HFF-Myc (cell line): ENCODE measurements around the gene MAB21L3.

Experiments used
- DNase-seq: peaks from one replicate; pipeline ENCODE4 v3.0.0-alpha.2; 2011; ENCODE audit warnings: low read depth; ENCODE audit errors: extremely low read depth
- H3K4me3 ChIP-seq: replicated peaks from 2 replicates; pipeline ENCODE4 v1.5.1; 2011; ENCODE audit warnings: low read depth, mild to moderate bottlenecking, control low read depth, low read length
- TF ChIP-seq, protein P1 (sequence below): IDR thresholded peaks from 2 replicates; pipeline ENCODE4 v1.5.1; 2012; ENCODE audit warnings: mild to moderate bottlenecking, low read depth, low read length, control low read depth; ENCODE audit errors: missing control alignments

MAB21L3 gene

DNA sequence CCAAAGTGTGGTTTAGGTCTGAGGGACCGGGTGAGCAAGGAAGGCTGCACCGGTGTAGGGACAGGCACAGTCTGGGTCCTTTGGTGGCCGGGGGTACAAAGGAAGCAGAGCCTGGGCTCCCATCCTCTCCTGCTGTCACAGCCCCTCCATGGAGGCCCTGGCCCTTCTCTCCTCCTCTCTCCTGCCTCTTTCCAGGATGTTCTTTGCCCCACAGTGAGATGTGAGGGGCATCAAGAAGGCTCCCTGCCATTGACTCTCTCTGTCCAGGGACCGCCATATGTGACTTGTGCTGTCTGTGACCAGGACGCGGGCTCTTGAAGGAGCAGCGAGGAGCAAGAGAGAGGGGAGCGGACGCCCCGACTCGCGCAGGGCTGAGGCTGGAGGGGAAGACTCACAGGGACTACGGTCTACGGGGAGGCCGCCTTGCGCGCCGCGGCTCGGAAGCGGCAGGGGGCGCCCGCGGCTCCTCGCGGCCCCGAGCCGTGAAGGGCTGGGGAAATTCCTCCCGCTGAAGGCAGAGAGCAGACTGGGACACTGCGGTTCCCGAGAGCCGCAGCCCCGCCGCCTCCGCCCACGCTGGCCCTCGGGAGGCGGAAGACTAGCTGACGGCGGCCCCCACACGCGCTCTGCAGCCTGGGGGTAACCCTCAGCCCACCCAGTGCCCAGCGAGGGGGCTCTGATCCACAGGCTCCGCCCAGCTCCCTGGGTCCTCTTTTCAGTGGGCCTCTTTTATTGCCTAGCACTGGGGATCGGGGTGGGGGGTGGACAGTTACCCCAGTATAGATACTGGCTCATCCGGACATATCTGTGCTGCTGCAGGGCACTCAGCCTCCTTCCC, 40.8 kb downstream of the MAB21L3 start:
- H3K4me3 ChIP-seq, result peak overlapping the region; percentile 27; the same call in 1 of the 2 replicates
- TF ChIP-seq, protein P1, sequence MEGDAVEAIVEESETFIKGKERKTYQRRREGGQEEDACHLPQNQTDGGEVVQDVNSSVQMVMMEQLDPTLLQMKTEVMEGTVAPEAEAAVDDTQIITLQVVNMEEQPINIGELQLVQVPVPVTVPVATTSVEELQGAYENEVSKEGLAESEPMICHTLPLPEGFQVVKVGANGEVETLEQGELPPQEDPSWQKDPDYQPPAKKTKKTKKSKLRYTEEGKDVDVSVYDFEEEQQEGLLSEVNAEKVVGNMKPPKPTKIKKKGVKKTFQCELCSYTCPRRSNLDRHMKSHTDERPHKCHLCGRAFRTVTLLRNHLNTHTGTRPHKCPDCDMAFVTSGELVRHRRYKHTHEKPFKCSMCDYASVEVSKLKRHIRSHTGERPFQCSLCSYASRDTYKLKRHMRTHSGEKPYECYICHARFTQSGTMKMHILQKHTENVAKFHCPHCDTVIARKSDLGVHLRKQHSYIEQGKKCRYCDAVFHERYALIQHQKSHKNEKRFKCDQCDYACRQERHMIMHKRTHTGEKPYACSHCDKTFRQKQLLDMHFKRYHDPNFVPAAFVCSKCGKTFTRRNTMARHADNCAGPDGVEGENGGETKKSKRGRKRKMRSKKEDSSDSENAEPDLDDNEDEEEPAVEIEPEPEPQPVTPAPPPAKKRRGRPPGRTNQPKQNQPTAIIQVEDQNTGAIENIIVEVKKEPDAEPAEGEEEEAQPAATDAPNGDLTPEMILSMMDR, result peak; percentile 79
- peak; percentile 29 for DNase-seq

DNA sequence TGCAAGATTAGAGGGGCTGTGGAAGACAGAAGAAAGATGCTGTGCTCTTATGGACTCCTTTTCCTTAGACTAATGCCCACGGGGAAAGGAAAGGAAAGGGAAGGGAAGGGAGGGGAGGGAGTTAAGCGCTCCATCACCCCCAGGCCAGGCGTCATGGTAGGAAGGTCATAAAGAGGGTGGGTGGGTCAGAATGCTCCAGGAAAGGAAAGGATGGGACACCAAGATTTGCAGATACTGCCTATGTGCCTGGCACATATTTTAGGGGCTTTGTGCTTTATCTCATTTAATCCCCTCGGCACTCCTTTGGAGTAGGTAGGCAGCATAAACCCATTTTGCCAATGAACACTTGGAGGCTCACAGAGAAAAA, 41.4 kb downstream of the MAB21L3 start:
- TF ChIP-seq, protein P1, result no peak
- DNase-seq, result no peak
- H3K4me3 ChIP-seq, result peak overlapping the region; percentile 27; the same call in 1 of the 2 replicates

DNA sequence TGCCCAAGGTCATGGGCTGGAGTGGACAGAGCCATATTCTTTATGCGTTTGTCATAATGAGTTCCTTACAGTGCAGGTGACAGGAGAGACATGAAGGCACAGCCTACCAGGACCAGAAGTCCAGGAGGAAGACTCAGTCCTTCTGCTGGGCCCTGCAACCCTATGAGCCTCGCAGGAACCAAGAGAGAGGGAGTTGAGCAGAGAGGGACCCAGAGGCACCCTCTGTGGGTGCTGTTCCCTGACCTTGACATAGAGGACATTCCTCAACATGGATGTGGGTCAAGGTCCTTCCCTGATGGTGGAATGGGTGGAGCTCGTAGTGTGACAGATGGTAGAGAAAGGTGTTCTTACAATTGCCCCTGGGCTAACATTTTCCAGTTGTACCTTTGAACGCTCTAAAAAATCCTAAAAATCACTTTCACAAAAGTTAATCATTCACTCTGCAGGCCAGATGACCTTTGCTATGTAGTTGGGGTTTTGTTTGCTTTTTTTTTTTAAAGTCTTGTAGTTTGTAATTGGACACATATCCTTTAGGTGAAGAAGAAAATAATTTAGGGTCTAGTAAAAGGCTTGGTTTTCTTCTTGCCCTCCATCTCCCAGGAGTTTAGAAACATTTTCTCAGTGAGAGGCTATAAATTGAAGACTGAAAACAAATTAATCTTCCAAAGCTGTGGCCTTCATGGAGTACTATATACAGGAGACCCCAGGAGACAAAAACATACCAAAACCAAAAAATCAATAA, 41.9 kb downstream of the MAB21L3 start:
- TF ChIP-seq, protein P1, result no peak
- H3K4me3 ChIP-seq, result no peak overlapping the region
- DNase-seq, result no peak

DNA sequence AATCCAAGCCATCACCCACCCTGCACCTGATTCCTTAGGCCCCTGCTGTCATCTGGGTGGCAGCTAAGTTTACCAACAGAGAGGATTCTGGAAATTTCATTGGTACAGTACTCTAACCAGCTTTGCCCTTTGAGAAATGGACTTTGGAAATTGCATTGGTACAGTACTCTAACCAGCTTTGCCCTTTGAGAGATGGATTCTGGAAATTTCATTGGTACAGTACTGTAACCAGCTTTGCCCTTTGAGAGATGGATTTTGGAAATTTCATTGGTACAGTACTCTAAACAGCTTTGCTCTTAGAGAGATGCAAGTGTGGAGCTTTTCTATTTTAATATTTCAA, 42.5 kb downstream of the MAB21L3 start:
- no peak overlapping the region for H3K4me3 ChIP-seq
- DNase-seq, result no peak
- TF ChIP-seq, protein P1, result no peak

DNA sequence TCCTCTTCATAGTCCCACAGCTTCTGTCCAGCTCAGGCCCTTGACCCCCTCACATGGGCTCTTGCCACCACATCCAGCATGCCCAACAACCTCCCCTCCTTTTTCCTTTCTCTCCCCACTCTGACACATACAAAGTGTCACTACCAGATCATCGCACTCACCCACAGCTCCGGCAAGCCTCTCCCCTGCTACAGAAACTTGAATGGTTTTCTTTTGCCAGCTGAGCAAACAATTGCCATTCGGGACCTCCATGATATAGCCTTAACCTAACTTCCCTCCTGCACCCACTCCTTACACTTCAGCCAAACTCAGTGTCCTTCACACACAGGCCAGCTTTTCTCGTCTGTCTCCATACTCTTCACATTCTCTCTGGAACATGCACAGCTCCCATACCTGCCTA, 43.3 kb downstream of the MAB21L3 start:
- H3K4me3 ChIP-seq, result no peak overlapping the region
- DNase-seq, result no peak
- TF ChIP-seq, protein P1, result no peak

DNA sequence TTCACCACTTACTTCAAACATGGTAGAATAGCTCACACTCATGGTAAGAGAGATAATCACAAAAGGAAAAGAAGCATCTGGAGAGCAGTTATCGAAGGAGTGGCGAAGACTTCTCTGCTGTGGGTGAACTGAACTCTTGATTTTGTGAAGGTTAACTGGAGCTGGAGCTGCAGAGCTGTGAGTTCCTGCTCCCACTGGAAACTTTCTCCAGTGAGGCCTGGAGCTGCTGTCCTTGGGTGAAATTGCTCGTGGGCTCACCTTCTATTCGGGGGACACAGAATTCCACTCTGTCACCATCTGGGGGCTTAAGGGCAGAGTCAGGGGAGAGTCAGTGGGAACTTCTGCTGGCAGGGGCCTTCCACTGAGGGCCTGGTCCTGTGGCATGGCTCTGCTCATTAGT, 45.9 kb downstream of the MAB21L3 start:
- TF ChIP-seq, protein P1, result no peak
- DNase-seq, result no peak
- H3K4me3 ChIP-seq, result no peak overlapping the region
